Liver (tissue), 3 donors: ENCODE results near the gene HMG20A.

ENCODE experiments used
- EGR1 ChIP-seq, 2 donors: IDR thresholded peaks; 2 replicates each; pipeline ENCODE4 v1.6.1; 2016 to 2018; ENCODE audit warnings: antibody characterized with exemption in 2 of 2, low read depth in 2 of 2
- GABPA ChIP-seq, 2 donors: IDR thresholded peaks in 1 of 2; conservative IDR thresholded peaks in 1 of 2; 2 replicates each; pipeline ENCODE4 v1.6.1; 2016; ENCODE audit warnings: antibody characterized with exemption in 2 of 2, mild to moderate bottlenecking in 1 of 2, moderate library complexity in 1 of 2
- JUND ChIP-seq, 2 donors: IDR thresholded peaks; 2 replicates each; pipeline ENCODE4 v1.6.1; 2016; ENCODE audit warnings: antibody characterized with exemption in 2 of 2
- RXRA ChIP-seq, 2 donors: IDR thresholded peaks; 2 replicates each; pipeline ENCODE4 v1.6.1; 2017 to 2018; ENCODE audit warnings: antibody characterized with exemption in 2 of 2, mild to moderate bottlenecking in 1 of 2
- SP1 ChIP-seq: IDR thresholded peaks from 2 replicates; pipeline ENCODE4 v1.6.1; 2018; ENCODE audit warnings: antibody characterized with exemption, mild to moderate bottlenecking
- TAF1 ChIP-seq: conservative IDR thresholded peaks from 2 replicates; pipeline ENCODE4 v1.6.1; 2016; ENCODE audit warnings: antibody characterized with exemption, mild to moderate bottlenecking
- YY1 ChIP-seq: IDR thresholded peaks from 2 replicates; pipeline ENCODE4 v1.6.1; 2016; ENCODE audit warnings: antibody characterized with exemption, mild to moderate bottlenecking
- TF ChIP-seq, protein P1 (sequence below): fragments of 150-350 bp; IDR thresholded peaks from 2 replicates; pipeline ENCODE4 v1.5.1; 2017; ENCODE audit warnings: improper control_type of control experiment, low read depth, low read length; ENCODE audit not compliant: missing input control
- TF ChIP-seq, protein P2 (sequence below): IDR thresholded peaks from 2 replicates; pipeline ENCODE4 v1.6.1; 2016; ENCODE audit warnings: antibody characterized with exemption, mild to moderate bottlenecking
- TF ChIP-seq, protein P3 (sequence below): IDR thresholded peaks from 2 replicates; pipeline ENCODE4 v1.6.1; 2016; ENCODE audit warnings: antibody characterized with exemption
- donor health status: healthy.
- donor health status: healthy.

GRCh38 chr15:77529394-77530159 is 108.9 kb downstream of the HMG20A start:
- TF ChIP-seq, protein P1, sequence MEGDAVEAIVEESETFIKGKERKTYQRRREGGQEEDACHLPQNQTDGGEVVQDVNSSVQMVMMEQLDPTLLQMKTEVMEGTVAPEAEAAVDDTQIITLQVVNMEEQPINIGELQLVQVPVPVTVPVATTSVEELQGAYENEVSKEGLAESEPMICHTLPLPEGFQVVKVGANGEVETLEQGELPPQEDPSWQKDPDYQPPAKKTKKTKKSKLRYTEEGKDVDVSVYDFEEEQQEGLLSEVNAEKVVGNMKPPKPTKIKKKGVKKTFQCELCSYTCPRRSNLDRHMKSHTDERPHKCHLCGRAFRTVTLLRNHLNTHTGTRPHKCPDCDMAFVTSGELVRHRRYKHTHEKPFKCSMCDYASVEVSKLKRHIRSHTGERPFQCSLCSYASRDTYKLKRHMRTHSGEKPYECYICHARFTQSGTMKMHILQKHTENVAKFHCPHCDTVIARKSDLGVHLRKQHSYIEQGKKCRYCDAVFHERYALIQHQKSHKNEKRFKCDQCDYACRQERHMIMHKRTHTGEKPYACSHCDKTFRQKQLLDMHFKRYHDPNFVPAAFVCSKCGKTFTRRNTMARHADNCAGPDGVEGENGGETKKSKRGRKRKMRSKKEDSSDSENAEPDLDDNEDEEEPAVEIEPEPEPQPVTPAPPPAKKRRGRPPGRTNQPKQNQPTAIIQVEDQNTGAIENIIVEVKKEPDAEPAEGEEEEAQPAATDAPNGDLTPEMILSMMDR = no peak
- TF ChIP-seq TAF1 (no peak), RXRA (IDR thresholded peaks at IDR 0.05) (no peak), GABPA (IDR thresholded peaks at IDR 0.05 in 1 of 2, conservative IDR thresholded peaks at IDR 0.05 in 1 of 2) (no peak), SP1 (no peak), YY1 (no peak), JUND (IDR thresholded peaks at IDR 0.05) (no peak), EGR1 (IDR thresholded peaks at IDR 0.05; ENCODE audit: low read depth in 2 of 2) (no peak)
- TF ChIP-seq, protein P2, sequence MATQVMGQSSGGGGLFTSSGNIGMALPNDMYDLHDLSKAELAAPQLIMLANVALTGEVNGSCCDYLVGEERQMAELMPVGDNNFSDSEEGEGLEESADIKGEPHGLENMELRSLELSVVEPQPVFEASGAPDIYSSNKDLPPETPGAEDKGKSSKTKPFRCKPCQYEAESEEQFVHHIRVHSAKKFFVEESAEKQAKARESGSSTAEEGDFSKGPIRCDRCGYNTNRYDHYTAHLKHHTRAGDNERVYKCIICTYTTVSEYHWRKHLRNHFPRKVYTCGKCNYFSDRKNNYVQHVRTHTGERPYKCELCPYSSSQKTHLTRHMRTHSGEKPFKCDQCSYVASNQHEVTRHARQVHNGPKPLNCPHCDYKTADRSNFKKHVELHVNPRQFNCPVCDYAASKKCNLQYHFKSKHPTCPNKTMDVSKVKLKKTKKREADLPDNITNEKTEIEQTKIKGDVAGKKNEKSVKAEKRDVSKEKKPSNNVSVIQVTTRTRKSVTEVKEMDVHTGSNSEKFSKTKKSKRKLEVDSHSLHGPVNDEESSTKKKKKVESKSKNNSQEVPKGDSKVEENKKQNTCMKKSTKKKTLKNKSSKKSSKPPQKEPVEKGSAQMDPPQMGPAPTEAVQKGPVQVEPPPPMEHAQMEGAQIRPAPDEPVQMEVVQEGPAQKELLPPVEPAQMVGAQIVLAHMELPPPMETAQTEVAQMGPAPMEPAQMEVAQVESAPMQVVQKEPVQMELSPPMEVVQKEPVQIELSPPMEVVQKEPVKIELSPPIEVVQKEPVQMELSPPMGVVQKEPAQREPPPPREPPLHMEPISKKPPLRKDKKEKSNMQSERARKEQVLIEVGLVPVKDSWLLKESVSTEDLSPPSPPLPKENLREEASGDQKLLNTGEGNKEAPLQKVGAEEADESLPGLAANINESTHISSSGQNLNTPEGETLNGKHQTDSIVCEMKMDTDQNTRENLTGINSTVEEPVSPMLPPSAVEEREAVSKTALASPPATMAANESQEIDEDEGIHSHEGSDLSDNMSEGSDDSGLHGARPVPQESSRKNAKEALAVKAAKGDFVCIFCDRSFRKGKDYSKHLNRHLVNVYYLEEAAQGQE = no peak
- TF ChIP-seq, protein P3, sequence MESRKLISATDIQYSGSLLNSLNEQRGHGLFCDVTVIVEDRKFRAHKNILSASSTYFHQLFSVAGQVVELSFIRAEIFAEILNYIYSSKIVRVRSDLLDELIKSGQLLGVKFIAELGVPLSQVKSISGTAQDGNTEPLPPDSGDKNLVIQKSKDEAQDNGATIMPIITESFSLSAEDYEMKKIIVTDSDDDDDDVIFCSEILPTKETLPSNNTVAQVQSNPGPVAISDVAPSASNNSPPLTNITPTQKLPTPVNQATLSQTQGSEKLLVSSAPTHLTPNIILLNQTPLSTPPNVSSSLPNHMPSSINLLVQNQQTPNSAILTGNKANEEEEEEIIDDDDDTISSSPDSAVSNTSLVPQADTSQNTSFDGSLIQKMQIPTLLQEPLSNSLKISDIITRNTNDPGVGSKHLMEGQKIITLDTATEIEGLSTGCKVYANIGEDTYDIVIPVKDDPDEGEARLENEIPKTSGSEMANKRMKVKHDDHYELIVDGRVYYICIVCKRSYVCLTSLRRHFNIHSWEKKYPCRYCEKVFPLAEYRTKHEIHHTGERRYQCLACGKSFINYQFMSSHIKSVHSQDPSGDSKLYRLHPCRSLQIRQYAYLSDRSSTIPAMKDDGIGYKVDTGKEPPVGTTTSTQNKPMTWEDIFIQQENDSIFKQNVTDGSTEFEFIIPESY = no peak
